ENCODE results near the gene LRRC8E. TPM values are rescaled to one million over a fixed set of nuclear protein-coding genes. Genes with fewer than 3 reads are reported as not detected.
A peak's percentile ranks its signal among the peaks of the same experiment; 100 is the strongest.
"Not testable (repeated sequence)": the region's sequence is repeated elsewhere in the genome, so short reads cannot be mapped to it uniquely, and the experiment has no call there.

LRRC8E gene
- total RNA-seq, 1 donor from 2014 or later = 4.3 TPM

DNA sequence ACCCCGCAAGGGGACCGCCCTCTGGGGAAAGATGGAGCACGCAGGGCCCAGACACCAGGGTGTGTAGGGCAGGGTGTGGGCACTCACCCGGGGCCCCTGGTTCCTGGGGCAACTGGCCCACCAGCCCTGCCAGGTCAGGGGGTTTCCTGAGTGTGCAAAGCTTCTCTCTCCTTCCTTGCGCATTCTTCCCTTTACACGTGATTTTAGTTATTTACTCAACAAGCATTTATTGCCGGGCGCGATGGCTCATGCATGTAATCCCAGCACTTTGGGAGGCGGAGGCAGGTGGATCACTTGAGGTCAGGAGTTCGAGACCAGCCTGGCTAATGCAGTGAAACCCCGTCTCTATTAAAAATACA, 34.6 kb upstream of the LRRC8E start:
- DNase-seq (ENCODE audit: low spot score) (no peak), ATAC-seq (no peak)

GRCh38 chr19:7855426-7856108, 32.7 kb upstream of the LRRC8E start:
- ATAC-seq (no peak), DNase-seq (ENCODE audit: low spot score) (no peak)

DNA sequence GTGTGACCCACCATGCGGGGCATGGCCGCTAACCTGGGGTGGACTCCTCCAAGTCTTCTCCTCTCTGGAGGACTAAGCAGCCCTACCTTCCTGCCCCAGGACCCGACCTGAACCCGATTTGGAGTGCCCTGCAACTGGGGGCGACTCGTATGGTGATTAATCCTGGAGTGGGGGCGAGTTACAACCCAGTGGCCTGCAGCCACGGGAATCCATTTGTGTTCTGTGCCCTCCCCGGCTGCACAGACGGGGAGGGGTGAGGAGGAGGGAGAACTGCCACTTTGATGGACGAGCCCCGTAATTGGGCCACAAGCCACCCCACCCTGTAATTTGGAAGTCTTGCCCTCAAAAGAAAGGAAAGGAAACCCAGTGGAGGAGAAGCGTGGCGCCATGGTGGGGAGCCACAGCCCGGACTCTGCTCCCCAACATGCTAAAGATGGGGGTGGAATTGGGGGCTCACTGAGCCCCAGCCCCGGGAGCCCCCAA, 32.2 kb upstream of the LRRC8E start:
- ATAC-seq (no peak), DNase-seq (ENCODE audit: low spot score) (no peak)

- DNase-seq (ENCODE audit: low spot score) (no peak), ATAC-seq (no peak)
Measured at GRCh38 chr19:7856679-7857663, 31.3 kb upstream of the LRRC8E start.

DNA sequence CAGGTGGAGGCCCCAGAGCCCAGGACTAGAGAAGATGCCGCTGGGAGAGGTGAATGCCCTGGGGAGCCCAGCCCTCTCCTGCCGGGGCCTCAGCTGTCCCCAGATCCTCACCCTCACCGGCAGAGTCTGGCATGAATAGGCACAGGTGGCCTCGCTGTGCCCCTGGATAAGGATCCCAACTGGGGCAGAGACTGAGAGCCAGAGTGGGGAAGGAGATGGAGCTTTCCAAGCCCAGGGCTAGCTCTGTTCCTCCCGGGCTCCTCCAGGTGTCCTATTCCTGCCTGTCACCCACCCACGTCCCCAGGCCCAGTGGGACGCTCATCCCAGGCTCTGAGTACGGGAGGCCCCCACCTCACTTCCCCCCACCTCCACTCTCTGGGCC, 30.6 kb upstream of the LRRC8E start:
- DNase-seq (ENCODE audit: low spot score) = no peak

GRCh38 chr19:7858109-7858770, 30.1 kb upstream of the LRRC8E start:
- no peak for ATAC-seq
- DNase-seq (ENCODE audit: low spot score) = no peak

More for the DNA sequence above, 30.6 kb upstream of the LRRC8E start:
- ATAC-seq = no peak

GRCh38 chr19:7859087-7859486, 29.2 kb upstream of the LRRC8E start:
- DNase-seq (ENCODE audit: low spot score); ATAC-seq: not testable (repeated sequence)

GRCh38 chr19:7859831-7860713, 28.2 kb upstream of the LRRC8E start:
- ATAC-seq (no peak), DNase-seq (ENCODE audit: low spot score) (no peak)

DNA sequence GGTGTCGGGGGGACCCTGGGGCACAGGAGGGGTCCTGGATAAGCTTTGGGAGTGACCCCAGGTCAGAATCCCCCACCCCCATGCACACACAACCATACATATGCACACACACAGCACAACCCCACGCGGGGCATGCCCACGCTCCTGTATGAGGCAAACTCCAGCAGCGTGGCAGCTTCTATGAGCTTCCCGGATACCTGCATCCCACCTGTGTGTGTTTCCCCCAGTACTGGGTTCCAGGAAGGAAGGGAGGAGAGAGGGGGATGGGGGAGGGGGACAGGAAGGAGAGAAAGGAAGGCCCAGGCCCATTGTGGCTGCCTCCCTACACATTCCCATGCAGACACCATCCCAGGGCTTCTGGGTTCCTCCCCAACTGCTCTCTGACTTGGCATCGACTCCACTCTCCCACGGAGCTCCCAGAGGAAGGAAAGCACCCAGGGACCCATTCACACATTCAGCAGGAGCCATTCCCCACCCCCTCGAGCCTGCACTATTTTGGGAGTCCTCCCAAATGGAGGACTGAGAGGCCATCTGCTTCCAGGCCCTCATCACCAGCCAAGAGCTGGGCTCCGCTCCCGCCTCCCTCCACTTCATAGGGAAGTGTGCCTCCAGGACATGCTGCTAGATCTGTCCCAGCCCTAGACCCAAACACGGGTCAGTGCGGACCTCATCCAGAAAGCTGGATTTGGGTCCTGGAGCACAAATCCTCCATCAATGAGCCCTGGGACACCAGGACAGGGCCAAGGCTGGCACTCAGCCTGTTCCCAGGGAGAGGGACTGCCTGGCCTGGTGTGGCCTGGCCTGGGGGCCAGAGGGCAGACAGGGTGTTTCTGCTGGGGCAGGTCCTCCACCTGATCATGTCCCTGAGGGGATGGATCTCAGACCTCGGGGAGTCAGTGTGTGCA, 27.3 kb upstream of the LRRC8E start:
- DNase-seq (ENCODE audit: low spot score) = no peak
- no peak for ATAC-seq

- ATAC-seq = no peak
Measured at GRCh38 chr19:7861619-7862412, 26.5 kb upstream of the LRRC8E start.

GRCh38 chr19:7862413-7862951, 25.8 kb upstream of the LRRC8E start:
- peak; percentile 48 for DNase-seq (ENCODE audit: low spot score)
- ATAC-seq = peak; percentile 31

More at GRCh38 chr19:7861619-7862412, 26.5 kb upstream of the LRRC8E start:
- no peak for DNase-seq (ENCODE audit: low spot score)

- ATAC-seq = no peak
- no peak for DNase-seq (ENCODE audit: low spot score)
Measured at GRCh38 chr19:7863157-7863970, 24.9 kb upstream of the LRRC8E start.

GRCh38 chr19:7863971-7864689, 24.2 kb upstream of the LRRC8E start:
- no peak for ATAC-seq
- DNase-seq (ENCODE audit: low spot score) = no peak

- DNase-seq (ENCODE audit: low spot score) = no peak
- ATAC-seq = no peak
Measured at GRCh38 chr19:7864690-7865074, 23.6 kb upstream of the LRRC8E start.

DNA sequence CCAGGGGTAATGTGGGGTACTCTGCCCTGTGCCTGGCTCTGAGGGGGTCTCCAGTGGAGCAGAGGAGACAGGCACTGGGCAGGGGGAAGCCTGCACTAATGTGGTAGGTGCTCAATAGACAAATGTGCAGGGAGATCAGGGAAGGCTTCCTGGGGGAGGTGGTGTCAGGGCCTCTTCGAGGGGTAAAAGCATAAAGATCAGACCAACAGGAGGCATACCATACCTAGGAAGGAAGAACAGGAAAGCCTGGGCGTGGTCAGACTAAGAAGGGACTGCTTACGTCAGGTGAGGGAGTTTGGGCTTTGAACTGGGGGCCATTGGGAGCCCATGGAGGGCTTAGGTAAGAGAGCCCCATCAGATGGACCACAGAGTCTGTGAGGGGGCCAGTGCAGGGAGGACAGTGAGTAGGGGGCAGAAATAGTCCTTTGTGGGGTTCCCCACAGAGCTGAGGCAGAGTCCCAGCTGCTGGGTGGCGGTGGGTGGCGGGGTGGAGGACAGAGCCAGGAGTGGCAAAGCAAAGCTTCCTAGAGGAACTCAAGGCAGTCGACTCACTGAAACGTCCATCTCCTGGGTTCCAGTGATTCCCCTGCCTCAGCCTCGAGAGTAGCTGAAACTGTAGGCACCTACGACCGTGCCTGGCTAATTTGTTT, 22.9 kb upstream of the LRRC8E start:
- ATAC-seq = no peak
- DNase-seq (ENCODE audit: low spot score) = no peak

- ATAC-seq = no peak
Measured at GRCh38 chr19:7866399-7867091, 21.8 kb upstream of the LRRC8E start.

More at GRCh38 chr19:7866399-7867091, 21.8 kb upstream of the LRRC8E start:
- DNase-seq (ENCODE audit: low spot score) = no peak
